HCT116 (cell line): ENCODE results near the gene EIF1AD. TPM values are rescaled to one million over a fixed set of nuclear protein-coding genes. Genes with fewer than 3 reads are reported as not detected.

Experiments used
- ATAC-seq: fragments of 200-7000 bp; cut with Tn5 transposase; 2 replicates; pipeline ENCODE4 v1.9.1; 2020; ENCODE audit warnings: mild to moderate bottlenecking, moderate library complexity
- BruUV-seq: library from RNA; stranded (reverse); fragments of 400-500 nt; replicated peaks from 2 replicates; lab custom pipeline; 2021; lab: Mats Ljungman, UMichigan
- CTCF ChIA-PET: fragments of 300-600 bp; sonication (Branson Sonifier 250); formaldehyde crosslinking; loops from one replicate; lab custom pipeline; 2021; ENCODE audit warnings: antibody characterized with exemption; lab: Charles Lee
- POLR2A ChIA-PET: fragments of 300-600, 350-600 bp; sonication (Branson Sonifier 250); formaldehyde crosslinking; loops from one replicate; lab custom pipeline; 2021; ENCODE audit warnings: antibody characterized with exemption; lab: Charles Lee
- RAD21 ChIA-PET, 2 experiments: fragments of 300-600 bp; sonication (Branson Sonifier 250); formaldehyde crosslinking; loops; one replicate each; lab custom pipeline; 2023; ENCODE audit warnings: low total read pairs in 2 of 2; ENCODE audit not compliant: uncharacterized antibody in 2 of 2, unreplicated experiment in 2 of 2, low non-redundant PET in 1 of 2; lab: Charles Lee
- DNase-seq: peaks from one replicate; pipeline ENCODE4 v3.0.0-alpha.2; 2010; ENCODE audit warnings: low read depth, low spot score
- H2AFZ ChIP-seq: fragments of 200-600 bp; shearing (Covaris generic), sonication (generic); 2 replicates; pipeline ENCODE4 v1.6.1; 2017; ENCODE audit warnings: low read depth, mixed run types, mixed read lengths, antibody characterized with exemption, low read length; ENCODE audit not compliant: poor library complexity, severe bottlenecking
- H3K27ac ChIP-seq: 2 replicates; pipeline ENCODE4 v1.5.1; 2012; ENCODE audit warnings: low read depth, low read length
- H3K27me3 ChIP-seq: fragments of 200-600 bp; sonication (generic); 2 replicates; pipeline ENCODE4 v1.6.1; 2016; ENCODE audit warnings: mixed run types, low read length, mixed read lengths; ENCODE audit not compliant: insufficient read depth
- H3K36me3 ChIP-seq, 2 experiments: fragments of 200-500 bp in 1 of 2; fragments of 200-600 bp in 1 of 2; sonication (Bioruptor generic) in 1 of 2; sonication (generic) in 1 of 2; 2 replicates each; pipeline versions ENCODE4 v1.5.1 to v1.6.1; 2014 to 2016; ENCODE audit warnings: low read length in 2 of 2, inconsistent platforms in 1 of 2, mixed read lengths in 1 of 2, mixed run types in 1 of 2; ENCODE audit not compliant: insufficient read depth in 2 of 2, control insufficient read depth in 1 of 2
- H3K4me1 ChIP-seq, 2 experiments: fragments of 200-600 bp in 1 of 2; sonication (generic) in 1 of 2; 2 replicates each; pipeline versions ENCODE4 v1.5.1 to v1.6.1; 2012 to 2017; ENCODE audit warnings: low read length in 2 of 2, inconsistent platforms in 1 of 2, mild to moderate bottlenecking in 1 of 2, mixed read lengths in 1 of 2, mixed run types in 1 of 2, moderate library complexity in 1 of 2; ENCODE audit not compliant: insufficient read depth in 2 of 2, control insufficient read depth in 1 of 2
- H3K4me2 ChIP-seq: fragments of 200-600 bp; sonication (generic); 2 replicates; pipeline ENCODE4 v1.6.1; 2017; ENCODE audit warnings: mixed run types, low read length, mixed read lengths
- H3K4me3 ChIP-seq, 2 experiments: fragments of 200-600 bp in 1 of 2; sonication (generic) in 1 of 2; replicated peaks in 1 of 2; 2 replicates each; pipeline ENCODE4 v1.5.1; 2011 to 2016; ENCODE audit warnings: low read length in 2 of 2, control low read depth in 1 of 2, low read depth in 1 of 2, mild to moderate bottlenecking in 1 of 2, mixed read lengths in 1 of 2, mixed run types in 1 of 2
- H3K79me2 ChIP-seq: fragments of 200-600 bp; sonication (generic); 2 replicates; pipeline ENCODE4 v1.6.1; 2017; ENCODE audit warnings: mild to moderate bottlenecking, mixed run types, low read length, moderate library complexity, mixed read lengths; ENCODE audit not compliant: insufficient read depth
- H3K9ac ChIP-seq: fragments of 200-600 bp; sonication (generic); 2 replicates; pipeline ENCODE4 v1.6.1; 2016; ENCODE audit warnings: low read length, mixed read lengths
- H3K9me2 ChIP-seq: fragments of 200-600 bp; sonication (generic), shearing (Covaris generic); 2 replicates; pipeline ENCODE4 v1.6.1; 2017; ENCODE audit warnings: mixed run types, mild to moderate bottlenecking, moderate library complexity; ENCODE audit not compliant: insufficient read depth
- H3K9me3 ChIP-seq, 2 experiments: fragments of 200-500 bp in 1 of 2; fragments of 200-600 bp in 1 of 2; sonication (Bioruptor generic) in 1 of 2; sonication (generic) in 1 of 2; 2 replicates each; pipeline ENCODE4 v1.6.1; 2014 to 2017; ENCODE audit warnings: low read length in 2 of 2, mixed read lengths in 2 of 2, inconsistent platforms in 1 of 2, low read depth in 1 of 2, mild to moderate bottlenecking in 1 of 2, mixed run types in 1 of 2, moderate library complexity in 1 of 2; ENCODE audit not compliant: control insufficient read depth in 1 of 2, insufficient read depth in 1 of 2
- H4K20me1 ChIP-seq: fragments of 200-600 bp; sonication (generic), shearing (Covaris generic); 2 replicates; pipeline ENCODE4 v1.6.1; 2017; ENCODE audit warnings: mixed run types, mild to moderate bottlenecking, moderate library complexity; ENCODE audit not compliant: insufficient read depth
- CBX3 ChIP-seq: IDR thresholded peaks from 2 replicates; pipeline ENCODE4 v1.6.1; 2012; ENCODE audit warnings: low read depth
- CEBPB ChIP-seq: IDR thresholded peaks from 2 replicates; pipeline ENCODE4 v1.6.1; 2012; ENCODE audit warnings: low read depth
- EGR1 ChIP-seq: IDR thresholded peaks from 2 replicates; pipeline ENCODE4 v1.6.1; 2012; ENCODE audit warnings: low read depth
- EZH2 ChIP-seq: fragments of 200-600 bp; sonication (generic); IDR thresholded peaks from 2 replicates; pipeline ENCODE4 v1.6.1; 2017; ENCODE audit warnings: antibody characterized with exemption, mixed run types
- EZH2phosphoT487 ChIP-seq: fragments of 200-600 bp; IDR thresholded peaks from 2 replicates; pipeline ENCODE4 v1.6.1; 2018; ENCODE audit warnings: antibody characterized with exemption, borderline replicate concordance
- JUND ChIP-seq: IDR thresholded peaks from 2 replicates; pipeline ENCODE4 v1.6.1; 2012
- MAX ChIP-seq: IDR thresholded peaks from 2 replicates; pipeline ENCODE4 v1.6.1; 2012
- POLR2A ChIP-seq: IDR thresholded peaks from 2 replicates; pipeline ENCODE4 v1.7.0; 2011; ENCODE audit warnings: borderline replicate concordance; ENCODE audit not compliant: insufficient read depth, insufficient read length; ENCODE audit errors: extremely low read depth
- POLR2AphosphoS5 ChIP-seq: IDR thresholded peaks from 2 replicates; pipeline ENCODE4 v1.6.1; 2011; ENCODE audit warnings: mild to moderate bottlenecking, low read depth, low read length, moderate library complexity
- RAD21 ChIP-seq: IDR thresholded peaks from 2 replicates; pipeline ENCODE4 v1.6.1; 2012; ENCODE audit warnings: low read depth, mild to moderate bottlenecking
- SIN3A ChIP-seq: IDR thresholded peaks from 2 replicates; pipeline ENCODE4 v1.6.1; 2012; ENCODE audit warnings: low read depth
- SP1 ChIP-seq: IDR thresholded peaks from 2 replicates; pipeline ENCODE4 v1.6.1; 2012; ENCODE audit warnings: low read depth
- SRF ChIP-seq: IDR thresholded peaks from 2 replicates; pipeline ENCODE4 v1.6.1; 2012; ENCODE audit warnings: low read depth
- TCF7L2 ChIP-seq: IDR thresholded peaks from 2 replicates; pipeline ENCODE4 v1.7.0; 2011; ENCODE audit warnings: borderline replicate concordance, inconsistent platforms; ENCODE audit not compliant: insufficient read depth, insufficient read length; ENCODE audit errors: extremely low read depth
- YY1 ChIP-seq: IDR thresholded peaks from 2 replicates; pipeline ENCODE4 v1.6.1; 2011; ENCODE audit warnings: low read length, low read depth, moderate library complexity, mild to moderate bottlenecking; ENCODE audit not compliant: insufficient replicate concordance; ENCODE audit errors: extremely low read depth
- ZNF274 ChIP-seq: fragments of 200-500 bp; sonication (Bioruptor generic); IDR thresholded peaks from 2 replicates; pipeline ENCODE4 v1.6.1; 2014; ENCODE audit warnings: mild to moderate bottlenecking, low read depth, low read length, inconsistent platforms
- intact Hi-C: fragments of 100-400 bp; cut with micrococcal nuclease; formaldehyde crosslinking; loops from 2 replicates; pipeline ENCODE4 v1.10.0; 2022
- total RNA-seq: library from RNA; stranded (reverse); gene quantifications from one replicate; pipeline ENCODE4 v1.2.1, GENCODE V29; 2021; ENCODE audit not compliant: unreplicated experiment
- TF ChIP-seq, protein P1 (sequence below): IDR thresholded peaks from 2 replicates; pipeline ENCODE4 v1.6.1; 2012; ENCODE audit warnings: low read depth

Gene EIF1AD
- total RNA-seq, 1 experiment from 2014 or later, result 45.5 TPM

- H3K27ac ChIP-seq, result peak overlapping the region; percentile 65
- POLR2A ChIA-PET, result interaction anchor here (1.0 to 2.8 kb wide), 3 partner anchors 9 to 24 kb away, joined by 4 to 10 read pairs (median 4); partner anchors contain the start of genes BANF1 and CST6
- peaks cover 25 to 65% of the 10 kb centered on the region in 2 experiments for H3K4me1 ChIP-seq
- H2AFZ ChIP-seq, result no peak overlapping the region
- TF ChIP-seq YY1 (peak; percentile 54), POLR2AphosphoS5 (peak; percentile 64), POLR2A (no peak)
- intact Hi-C loops, result no loop called here
- TSS peak; percentile 74 for BruUV-seq
- no peaks in the 10 kb centered on the region for H3K27me3 ChIP-seq
- H3K79me2 ChIP-seq, result peaks cover 3% of the 10 kb centered on the region; the same call in 1 of the 2 replicates
- ATAC-seq, result peak; percentile 73
- H3K9me3 ChIP-seq, result no peaks in the 10 kb centered on the region
- CTCF ChIA-PET, result interaction anchor here (0.6 to 3.0 kb wide), 4 partner anchors 9 to 136 kb away, joined by 3 to 22 read pairs (median 10); partner anchors contain the start of genes CST6 and FIBP
- no peak for DNase-seq
- RAD21 ChIA-PET, result interaction anchor here in 1 of 2 experiments (0.7 kb wide), 1 partner anchor 241 kb away, joined by 11 read pairs; no protein-coding TSS in a partner anchor
- H3K36me3 ChIP-seq, result no peaks in the 10 kb centered on the region
- H3K4me2 ChIP-seq, result peak overlapping the region; percentile 72
- H3K4me3 ChIP-seq, result peak overlapping the region; percentile 21 to 31
- H3K9ac ChIP-seq, result peak overlapping the region; percentile 48
- H4K20me1 ChIP-seq, result no peaks in the 10 kb centered on the region
- no peaks in the 10 kb centered on the region for H3K9me2 ChIP-seq
Measured at GRCh38 chr11:66020618-66021357, 18.8 kb upstream of the EIF1AD start.

DNA sequence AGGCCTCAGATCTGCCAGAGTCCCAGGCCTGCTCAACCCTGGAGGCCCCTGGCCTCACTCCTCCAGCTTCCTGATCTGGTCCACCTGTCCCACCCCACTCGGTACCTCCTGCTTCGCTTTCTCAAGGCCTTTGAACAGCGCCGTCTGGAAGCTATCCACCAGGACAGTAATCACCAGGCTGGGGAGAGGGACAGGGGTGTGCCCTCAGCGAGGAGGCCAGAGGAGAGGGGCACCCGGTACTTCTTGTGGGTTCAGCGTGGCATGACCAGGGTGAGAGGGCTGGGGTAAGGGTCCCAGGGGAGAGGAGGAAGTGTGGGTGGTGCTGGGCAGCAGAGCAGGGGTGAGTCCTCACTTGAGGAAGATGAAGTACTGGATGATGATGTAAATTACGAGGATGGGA lies 18.3 kb upstream of the EIF1AD start:
- Histone ChIP-seq H3K4me1 (peaks cover 31 to 71% of the 10 kb centered on the region in 2 experiments), H3K9me3 (no peaks in the 10 kb centered on the region), H3K27me3 (no peaks in the 10 kb centered on the region), H3K9ac (peak overlapping the region; percentile 48; the same call in 1 of the 2 replicates), H3K27ac (peak overlapping the region; percentile 48; the same call in 1 of the 2 replicates), H3K36me3 (no peaks in the 10 kb centered on the region), H3K4me2 (peak overlapping the region; percentile 72), H3K79me2 (peaks cover 3% of the 10 kb centered on the region; the same call in 1 of the 2 replicates), H3K9me2 (no peaks in the 10 kb centered on the region), H4K20me1 (no peaks in the 10 kb centered on the region), H3K4me3 (peak overlapping the region in 1 of 2 experiments; percentile 21; a peak in 2 of 4 replicates), H2AFZ (no peak overlapping the region)
- ChIA-PET POLR2A (interaction anchor here (1.9 to 2.8 kb wide), 2 partner anchors 9 to 18 kb away, joined by 4 to 10 read pairs; partner anchors contain the start of genes BANF1 and CST6), CTCF (interaction anchor here (3.0 kb wide), 1 partner anchor 25 kb away, joined by 14 read pairs; no protein-coding TSS in a partner anchor), RAD21 (no interaction called here)
- TF ChIP-seq EZH2phosphoT487, result no peak
- no peak for TF ChIP-seq EGR1
- no peak for TF ChIP-seq SRF
- TF ChIP-seq EZH2, result no peak
- no peak for TF ChIP-seq JUND
- no peak for TF ChIP-seq SIN3A
- no peak for TF ChIP-seq TCF7L2
- no peak for TF ChIP-seq SP1
- TF ChIP-seq MAX, result no peak
- no peak for TF ChIP-seq CBX3
- no peak for TF ChIP-seq ZNF274
- no peak for TF ChIP-seq YY1
- TF ChIP-seq, protein P1, sequence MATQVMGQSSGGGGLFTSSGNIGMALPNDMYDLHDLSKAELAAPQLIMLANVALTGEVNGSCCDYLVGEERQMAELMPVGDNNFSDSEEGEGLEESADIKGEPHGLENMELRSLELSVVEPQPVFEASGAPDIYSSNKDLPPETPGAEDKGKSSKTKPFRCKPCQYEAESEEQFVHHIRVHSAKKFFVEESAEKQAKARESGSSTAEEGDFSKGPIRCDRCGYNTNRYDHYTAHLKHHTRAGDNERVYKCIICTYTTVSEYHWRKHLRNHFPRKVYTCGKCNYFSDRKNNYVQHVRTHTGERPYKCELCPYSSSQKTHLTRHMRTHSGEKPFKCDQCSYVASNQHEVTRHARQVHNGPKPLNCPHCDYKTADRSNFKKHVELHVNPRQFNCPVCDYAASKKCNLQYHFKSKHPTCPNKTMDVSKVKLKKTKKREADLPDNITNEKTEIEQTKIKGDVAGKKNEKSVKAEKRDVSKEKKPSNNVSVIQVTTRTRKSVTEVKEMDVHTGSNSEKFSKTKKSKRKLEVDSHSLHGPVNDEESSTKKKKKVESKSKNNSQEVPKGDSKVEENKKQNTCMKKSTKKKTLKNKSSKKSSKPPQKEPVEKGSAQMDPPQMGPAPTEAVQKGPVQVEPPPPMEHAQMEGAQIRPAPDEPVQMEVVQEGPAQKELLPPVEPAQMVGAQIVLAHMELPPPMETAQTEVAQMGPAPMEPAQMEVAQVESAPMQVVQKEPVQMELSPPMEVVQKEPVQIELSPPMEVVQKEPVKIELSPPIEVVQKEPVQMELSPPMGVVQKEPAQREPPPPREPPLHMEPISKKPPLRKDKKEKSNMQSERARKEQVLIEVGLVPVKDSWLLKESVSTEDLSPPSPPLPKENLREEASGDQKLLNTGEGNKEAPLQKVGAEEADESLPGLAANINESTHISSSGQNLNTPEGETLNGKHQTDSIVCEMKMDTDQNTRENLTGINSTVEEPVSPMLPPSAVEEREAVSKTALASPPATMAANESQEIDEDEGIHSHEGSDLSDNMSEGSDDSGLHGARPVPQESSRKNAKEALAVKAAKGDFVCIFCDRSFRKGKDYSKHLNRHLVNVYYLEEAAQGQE, result no peak
- TF ChIP-seq POLR2AphosphoS5, result no peak
- TF ChIP-seq CEBPB, result no peak
- no peak for TF ChIP-seq RAD21
- ATAC-seq, result no peak
- BruUV-seq, result no TSS peak
- no peak for DNase-seq
- intact Hi-C loops, result no loop called here
